Stimulated activated CD4-positive, alpha-beta T cell treated with anti-CD3 and anti-CD28 coated beads, Interleukin-4, amount 100 ng/mL, for 24 hours (primary cell): Measurements from ENCODE around the gene FAM83C.
A peak's percentile ranks its signal among the peaks of the same experiment; 100 is the strongest.

Experiments used
- DNase-seq: peaks from one replicate; pipeline ENCODE4 v3.0.0-alpha.2; 2020

The FAM83C gene

DNA sequence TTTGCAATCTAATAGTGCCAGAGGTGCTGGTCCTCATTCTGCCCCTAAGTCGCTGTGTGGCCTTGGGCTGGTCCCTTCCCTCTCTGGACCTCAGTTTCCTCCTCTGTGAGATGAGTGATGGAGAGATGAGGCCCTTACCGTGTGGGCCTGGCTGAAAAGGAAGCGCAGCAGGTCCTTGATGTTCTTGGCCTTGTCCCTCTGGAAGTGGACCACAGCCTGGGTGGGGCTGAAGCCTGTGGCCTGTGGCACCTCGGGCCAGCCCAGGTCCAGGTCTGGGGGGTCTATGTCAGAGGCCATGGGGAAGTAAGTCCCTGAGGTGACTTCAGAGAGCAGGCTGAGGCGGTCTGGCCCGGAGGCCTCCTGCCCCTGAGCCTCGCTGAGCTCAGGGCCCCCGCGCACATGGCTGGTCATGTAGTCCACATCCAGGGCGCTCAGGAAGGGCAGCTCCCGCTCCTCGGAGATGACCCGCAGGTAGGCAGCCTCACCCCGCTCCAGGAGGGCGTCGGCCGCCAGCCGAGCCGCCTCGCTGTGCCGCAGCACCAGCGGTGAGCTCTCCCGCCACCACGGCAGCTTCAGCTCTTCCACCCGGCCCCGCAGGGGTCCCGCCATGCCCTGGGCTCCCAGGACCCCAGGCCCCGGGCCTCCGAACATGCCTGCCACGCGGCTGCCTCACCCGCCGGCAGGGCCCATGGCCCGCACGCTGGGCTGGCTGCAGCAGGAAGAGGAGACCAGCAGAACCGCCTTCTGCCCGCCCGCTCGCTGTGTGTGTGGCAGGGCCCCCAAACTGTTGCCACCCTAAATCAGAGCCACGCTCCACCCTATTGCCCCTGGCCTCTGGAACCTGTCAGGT, at the start of gene FAM83C:
Gene FAM83C (minus strand): TSS at position 772 of the 850 bp plus-strand sequence. CDS start 121 bp downstream, at position 651.
- DNase-seq, result no peak

DNA sequence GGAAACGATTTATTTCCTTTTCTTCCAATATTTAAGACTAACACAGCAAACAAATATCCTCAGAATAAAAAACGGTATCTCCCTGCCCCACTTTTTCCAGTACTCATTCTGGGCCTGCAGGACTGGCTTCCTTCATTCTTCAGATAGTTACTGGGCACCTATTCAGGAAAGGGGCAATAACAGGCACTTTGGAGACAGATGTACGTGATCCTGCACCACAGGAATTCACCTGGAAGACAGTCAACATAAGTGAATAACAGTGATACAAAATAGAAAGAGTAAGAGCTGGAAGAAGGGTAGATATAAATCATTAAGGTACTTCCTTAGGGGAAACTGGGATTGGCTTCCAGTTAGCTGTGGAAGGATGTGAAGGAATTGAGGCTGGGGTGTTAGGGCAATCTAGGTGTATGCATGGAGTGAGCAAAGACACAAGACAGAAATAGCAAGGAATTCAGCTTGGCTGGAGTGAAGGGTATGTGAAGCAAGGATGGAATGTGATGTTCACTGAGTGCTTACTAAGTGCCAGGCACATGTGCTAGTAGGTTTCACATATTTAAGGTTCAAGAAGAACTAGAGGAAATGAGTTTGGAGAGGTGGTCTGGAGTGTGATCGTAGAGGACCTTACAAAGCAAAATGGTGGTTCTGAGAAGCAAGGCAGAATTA, 49.3 kb upstream of the FAM83C start:
- no peak for DNase-seq

DNA sequence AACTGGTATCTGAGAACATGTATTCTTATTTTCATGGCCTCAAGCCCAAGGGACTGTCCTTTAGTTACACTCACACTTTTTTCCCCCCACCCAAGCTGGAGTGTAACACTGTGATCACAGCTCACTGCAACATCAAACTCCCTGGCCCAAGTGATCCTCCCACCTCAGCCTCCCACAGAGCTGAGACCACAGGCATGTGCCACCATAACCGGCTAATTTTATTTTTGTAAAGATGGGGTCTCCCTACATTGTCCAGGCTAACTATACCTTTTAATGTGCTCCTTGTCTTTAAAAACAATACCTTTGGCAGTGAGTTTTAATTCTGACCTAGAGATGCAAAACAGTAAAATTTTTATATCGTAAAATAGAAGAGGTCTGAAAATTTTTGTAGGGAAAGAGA, 48.2 kb upstream of the FAM83C start:
- no peak for DNase-seq

DNA sequence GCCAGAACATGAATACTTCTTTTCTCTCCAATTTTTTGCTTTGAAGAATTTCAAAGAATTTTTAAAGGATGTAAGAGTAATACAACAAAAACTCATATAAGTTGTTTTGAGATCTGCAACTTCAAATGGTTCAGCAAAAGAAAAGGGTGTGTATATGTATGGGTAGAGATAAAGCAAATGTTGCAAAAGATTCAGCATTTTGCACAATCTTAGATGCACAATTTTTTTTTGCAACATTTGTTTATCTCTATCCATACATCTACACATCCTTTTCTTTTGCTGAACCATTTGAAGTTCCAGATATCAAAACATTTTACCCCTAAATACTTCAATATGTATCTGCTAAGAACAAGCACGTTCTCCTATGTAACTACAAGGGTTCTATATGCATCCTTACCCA, 47.4 kb upstream of the FAM83C start:
- no peak for DNase-seq

DNA sequence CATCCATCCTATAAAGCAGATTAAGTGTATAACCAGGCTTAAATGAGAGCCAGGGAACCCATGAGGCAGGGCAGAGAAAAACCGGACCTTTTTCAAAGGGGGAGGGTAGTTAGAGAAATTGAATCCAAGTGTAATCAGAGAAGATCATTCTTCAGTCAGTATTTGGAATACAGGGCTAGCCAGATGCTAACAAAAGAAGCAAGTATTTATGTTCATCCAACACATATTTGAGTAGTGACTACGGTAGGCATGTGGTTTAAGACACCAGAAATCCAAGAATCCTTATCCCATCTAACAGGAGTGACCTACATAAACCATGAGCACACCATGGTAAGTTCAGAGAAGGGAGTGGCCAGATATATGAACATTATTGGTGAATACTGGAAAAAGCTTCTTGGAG, 46.8 kb upstream of the FAM83C start:
- DNase-seq, result no peak

DNA sequence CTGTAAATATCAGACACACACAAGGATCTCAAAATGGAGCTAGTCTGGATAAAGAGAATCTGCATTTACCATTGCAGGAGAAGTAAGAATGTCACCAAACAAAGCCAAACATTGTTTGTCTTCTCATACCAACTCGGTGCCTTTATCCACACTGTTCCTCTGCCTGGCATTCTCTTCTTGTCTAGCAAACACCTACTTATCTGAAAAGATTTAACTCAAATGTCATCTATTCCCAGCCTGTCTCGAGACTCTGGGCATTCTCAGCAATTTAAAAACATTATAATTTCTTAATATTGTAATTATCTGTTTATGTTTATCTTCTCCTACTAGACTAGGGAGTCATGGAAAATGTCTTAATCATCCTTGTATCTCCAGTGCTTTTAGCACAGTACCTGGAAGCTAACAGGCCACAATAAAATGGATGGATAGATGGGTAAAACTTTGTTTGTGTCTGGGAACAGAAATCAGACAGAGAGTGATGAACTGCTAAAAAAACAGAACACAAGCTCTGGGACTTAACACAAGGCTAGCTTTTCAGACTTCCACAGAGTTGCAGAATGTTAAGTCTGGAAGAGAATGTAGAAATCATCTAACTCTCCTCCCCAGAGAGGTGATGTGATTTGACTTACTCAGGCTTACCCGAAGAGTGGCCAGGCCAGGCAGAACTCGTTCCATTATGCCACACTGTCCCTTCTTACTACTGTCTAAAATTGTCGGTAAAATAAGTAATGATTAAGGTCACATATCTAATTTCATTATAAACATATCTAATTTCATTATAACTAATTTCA, 42.3 kb upstream of the FAM83C start:
- no peak for DNase-seq

DNA sequence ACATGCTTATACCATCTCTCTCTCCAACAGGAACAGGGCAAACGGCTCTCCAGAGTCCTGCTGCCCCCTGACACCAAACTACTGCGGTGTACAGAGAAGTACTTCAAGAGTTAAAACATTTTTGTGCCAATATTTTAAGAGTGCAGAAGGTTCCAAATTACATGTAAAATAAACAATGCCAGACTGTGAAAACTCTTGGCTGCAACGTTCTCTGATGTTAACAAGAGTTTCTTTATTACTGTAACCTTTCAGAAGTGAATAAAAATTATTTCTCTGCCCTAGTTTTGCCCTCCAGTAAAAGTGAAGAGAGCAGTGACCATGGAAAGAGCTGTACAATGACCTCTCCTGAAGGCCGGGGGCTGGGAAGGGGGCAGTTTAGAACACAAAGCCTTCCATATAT, 41.4 kb upstream of the FAM83C start:
- no peak for DNase-seq

DNA sequence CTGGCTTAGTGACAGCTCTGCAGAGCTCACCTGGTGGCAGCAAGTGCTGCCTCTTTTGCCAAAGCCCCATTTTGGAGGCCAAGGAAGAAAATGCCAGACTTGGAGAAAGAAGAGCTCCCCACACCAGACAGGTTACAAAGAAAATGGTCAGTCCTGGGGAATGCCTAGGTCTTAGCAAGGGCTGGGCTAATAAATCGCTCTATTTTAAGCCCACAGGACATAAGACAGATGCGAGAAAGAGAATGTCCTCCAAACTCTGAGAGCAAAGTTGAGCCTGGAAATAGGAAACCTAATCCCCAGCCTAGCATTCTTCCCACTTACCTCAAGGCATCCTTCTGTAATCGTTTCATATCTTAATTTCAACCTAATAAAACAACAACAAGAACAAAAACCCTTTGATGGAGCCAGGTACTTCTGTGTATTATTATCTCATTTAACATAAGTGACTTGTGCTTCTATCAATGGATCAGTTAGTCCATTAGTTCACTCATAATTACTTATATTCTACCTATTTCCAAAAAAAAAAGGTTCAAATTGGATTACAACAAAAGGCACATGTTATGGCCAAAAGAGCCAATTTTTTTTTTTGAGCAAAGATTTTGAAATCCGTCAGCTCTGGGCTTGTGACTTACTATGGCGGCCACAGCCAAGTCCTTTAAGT, 40.4 kb upstream of the FAM83C start:
- DNase-seq, result no peak

DNA sequence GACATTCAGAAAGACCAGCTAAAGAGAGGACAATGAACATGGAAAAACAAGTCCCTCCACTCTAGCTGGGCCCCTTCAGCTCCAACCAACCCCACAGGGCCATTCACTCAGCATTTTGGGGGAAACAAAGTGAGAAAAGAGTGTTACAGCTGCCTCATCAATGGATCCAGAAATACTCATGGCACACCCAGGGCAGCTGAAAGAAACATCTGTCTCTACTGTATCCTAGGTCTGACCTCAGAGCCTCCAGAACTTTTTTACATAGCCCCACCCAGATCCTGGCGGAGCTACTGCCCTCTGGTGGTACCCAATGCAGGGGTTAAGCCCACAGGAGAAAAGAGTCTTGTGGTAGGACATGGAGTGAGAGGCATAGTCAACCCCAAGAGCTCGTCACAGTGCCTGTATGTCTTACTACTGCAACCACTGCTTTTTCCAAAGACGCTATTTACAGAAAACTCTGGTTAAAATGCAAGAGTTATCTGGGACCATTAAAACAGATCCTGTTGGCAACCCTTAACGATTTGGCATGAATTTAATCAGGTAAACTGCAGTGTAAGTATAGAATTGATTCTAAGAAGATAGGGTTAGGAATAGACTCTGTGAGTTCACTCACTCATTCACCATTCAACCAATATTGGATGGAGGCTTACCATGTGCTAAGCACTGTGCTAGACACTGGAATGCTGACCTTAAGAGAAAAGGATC, 37.4 kb upstream of the FAM83C start:
- DNase-seq, result peak; percentile 55

DNA sequence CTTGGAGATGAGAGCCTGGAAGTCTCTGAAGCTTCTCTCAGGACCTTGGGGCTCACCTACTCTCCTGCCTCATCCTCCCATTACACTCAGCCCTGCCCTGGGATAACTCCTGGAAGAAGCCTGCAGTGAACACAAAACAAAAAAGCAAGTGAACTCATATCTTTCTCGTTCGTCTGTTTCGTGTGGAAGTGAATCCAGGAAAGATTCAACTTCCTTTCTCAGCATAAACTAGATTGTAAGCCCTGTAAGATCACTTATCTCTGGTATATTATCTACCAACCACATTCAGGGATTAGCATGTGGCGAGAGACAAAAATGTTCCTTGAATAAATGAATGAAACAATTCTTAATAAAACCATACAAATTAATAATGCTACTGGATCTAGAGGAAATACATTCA, 36.5 kb upstream of the FAM83C start:
- no peak for DNase-seq

DNA sequence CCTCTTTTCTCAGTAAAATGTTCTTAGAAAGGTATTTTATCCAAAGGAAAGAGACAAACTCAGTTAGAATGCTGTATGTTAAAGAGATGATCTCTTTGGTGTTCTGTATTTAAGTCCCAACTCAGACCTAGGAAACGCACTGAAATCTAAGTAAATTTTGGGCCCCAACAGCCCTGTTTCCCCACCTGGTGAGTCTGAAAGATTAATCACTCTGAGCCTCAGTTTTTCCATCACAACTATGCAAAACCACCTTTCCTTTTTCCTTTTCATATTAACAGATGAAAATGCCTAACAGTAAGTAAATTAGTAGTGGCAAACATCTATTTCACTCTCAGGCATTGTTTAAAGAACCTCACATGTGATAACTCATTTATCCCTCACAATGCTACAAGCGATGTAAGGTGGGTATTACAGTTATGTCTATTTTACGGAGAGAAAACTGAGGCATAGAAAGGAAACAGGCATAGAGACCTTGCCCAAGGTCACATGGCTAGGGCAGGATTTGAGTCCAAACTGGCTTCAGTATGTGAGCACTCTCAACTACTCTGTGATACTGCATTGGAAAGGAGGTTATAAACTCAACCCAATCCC, 36.0 kb upstream of the FAM83C start:
- no peak for DNase-seq

DNA sequence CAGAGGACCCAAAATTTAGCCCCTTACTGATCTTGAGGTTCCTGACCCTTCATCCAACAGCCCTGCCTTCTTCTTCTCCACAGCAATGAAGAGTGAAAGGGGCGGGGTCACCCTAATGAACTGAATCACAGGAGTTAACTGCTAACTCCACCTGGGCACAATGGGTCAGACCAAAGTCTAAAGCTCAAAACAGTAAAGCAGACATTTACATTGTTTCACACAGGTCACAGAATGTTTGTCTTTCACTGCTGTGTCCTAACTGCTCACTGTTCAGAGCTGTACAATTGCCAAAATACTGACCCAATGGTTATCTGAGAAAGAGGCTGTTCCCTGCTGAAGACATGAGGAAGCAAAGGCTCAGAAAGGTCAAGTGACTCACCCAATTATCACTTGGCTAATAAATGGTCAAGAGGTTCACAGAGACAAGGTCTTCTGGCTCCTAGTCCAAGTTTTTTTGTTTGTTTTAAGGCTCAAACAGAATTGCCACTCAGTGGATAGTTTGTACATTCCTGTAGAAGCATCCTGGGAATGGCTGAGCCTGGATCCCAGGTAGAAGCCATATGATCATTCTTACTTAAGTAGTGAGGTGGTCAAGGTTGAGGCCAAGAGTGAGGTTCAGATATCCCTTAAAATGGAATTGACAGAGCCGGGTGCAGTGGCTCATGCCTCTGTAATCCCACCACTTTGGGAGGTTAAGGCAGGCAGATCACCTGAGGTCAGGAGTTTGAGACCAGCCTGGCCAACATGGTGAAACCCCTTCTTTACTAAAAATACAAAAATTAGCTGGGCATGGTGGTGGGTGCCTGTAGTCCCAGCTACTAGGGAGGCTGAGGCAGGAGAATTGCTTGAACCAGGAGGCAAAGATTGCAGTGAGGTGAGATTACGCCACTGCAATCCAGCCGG, 35.1 kb upstream of the FAM83C start:
- DNase-seq, result no peak

DNA sequence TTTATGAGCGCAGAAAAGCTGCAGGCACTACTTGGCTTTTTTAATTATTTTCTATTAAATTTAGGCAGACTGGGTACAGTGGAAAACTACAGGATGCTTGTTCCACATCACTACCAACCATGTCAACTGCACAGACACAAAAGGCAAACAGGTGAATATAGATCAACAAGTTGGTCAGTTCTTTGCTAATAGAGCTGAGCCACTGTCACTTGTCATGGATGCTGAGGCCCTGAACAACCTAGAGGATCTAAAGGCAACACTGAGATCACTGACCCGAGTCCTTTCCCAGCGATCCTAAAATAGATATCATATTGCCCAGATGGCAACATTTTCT, 34.5 kb upstream of the FAM83C start:
- no peak for DNase-seq

DNA sequence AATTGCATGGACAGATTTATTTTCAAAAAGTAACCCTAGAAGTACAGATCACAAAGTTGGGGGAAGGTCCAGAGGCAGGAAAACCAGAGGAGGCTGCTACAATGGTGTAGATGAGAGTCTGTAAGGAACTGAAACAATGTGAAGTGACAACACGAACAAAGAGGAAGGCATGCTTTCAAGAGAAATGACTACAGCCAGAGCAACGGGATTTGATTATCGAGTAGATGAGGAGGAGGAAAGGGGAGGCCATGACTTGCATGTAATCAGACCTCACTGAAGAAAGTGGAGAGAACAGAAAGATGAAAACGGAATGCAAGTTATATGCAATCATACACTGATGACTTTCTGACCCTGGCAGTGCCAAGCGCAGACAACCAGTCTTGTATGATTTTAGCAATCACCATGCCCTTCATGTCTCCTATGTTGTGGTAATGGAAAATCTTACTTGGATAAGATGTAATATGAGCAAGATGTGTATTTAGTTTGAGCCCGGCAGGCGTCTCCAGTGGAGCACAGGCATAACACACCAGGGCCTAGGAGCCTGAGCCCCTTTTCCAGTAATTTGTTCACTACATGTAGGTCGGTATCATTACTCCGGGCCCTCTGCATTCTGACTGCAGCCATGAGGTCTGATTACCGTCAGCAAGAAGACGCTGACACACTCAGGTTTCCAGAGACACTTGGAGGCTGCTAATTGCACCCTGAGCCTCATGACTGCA, 34.0 kb upstream of the FAM83C start:
- no peak for DNase-seq

DNA sequence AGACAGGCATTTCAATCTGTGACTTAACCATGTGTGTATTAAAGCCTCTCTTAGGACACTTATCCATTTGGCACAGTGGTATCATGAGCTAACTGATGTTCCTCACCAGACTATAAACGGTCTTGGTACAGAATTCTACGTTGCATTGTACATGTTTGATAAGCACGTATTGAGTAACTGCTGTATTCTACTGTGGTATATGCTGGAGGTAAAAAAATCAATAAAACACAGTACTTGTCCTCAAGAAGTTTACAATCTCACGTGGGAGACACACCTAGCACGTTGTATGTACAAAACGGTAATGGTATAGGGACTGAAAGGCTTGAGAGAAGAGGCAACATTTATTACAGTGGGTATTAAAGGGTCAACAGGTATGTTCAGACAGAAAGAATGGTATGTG, 33.2 kb upstream of the FAM83C start:
- no peak for DNase-seq

DNA sequence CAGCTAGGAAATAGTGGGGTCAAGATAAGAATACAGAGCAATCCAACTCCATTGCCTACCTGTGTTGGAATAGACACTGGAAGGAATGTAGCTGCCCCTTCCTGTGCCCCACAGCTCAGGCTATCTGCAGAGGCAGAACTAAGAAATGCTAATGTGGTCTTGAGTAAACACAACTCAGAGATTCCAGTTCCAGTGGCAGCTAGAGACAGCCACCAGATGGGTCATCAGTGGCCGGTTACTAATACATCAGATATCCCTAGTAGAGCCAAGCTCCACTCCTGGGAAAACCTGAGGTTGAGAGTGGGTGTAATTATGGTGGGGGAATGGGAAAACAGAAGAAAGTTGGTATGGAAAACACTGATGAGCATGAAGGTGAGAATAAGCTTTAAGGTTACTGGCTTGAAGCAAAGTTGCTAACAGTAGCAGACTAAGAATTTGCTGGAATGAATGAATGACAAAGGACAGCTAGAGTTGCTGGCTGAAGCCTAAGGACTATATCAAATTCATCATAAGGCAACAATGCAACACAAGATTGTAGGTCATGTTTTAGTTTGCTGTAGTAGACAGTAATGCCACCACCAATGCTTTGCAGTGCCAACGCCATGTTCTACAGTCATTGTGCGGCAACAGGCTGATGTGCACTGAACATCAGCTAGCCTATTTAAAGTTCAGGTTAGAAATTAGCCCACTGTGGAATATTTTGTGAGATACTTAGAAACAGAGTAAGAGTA, 28.3 kb upstream of the FAM83C start:
- DNase-seq, result no peak

DNA sequence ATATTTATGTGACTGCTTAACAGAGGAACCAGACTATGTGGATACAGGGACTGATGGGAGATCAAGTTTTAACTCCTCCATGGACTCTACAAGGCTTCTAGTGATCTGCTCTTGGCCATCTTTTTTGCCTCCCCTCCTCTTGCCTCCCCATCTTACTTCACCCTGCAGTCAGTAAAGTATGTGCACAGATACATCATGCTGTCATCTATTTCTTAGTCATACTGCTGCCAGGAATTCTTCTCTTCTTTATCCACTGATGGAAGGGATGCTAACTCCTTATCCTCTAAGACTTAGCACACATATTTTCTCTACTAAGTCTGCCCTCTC, 27.6 kb upstream of the FAM83C start:
- DNase-seq, result no peak

DNA sequence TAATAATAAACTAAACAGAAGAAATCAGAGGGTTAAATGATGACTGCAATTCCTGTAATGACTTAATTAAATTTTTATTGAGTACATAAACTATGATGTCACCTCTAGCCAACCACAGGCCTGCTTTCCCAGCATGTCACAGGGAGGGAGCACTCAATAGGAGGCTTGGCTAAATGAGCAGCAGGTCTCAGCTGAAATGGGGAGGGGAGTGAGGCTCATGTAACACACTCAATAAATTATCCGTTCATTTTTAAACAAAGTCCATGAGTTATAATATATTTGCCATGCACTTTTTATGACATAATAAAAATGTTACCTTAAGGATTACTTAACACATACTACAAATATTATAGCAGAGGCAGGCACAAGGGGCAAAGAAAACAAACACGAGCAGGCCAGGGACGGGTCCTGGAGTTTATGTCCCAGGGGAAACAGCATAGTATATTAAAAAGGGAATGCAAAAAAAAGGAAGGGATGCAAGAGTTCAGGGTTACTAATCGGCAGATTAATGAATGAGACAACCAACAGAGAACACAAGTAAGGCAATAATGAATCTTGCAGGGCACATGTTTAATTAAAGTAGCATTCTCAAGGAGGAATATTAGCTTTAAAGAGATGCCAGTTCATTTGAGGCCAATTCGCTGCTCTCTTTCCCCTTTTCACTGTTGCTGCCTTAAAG, 27.1 kb upstream of the FAM83C start:
- no peak for DNase-seq

DNA sequence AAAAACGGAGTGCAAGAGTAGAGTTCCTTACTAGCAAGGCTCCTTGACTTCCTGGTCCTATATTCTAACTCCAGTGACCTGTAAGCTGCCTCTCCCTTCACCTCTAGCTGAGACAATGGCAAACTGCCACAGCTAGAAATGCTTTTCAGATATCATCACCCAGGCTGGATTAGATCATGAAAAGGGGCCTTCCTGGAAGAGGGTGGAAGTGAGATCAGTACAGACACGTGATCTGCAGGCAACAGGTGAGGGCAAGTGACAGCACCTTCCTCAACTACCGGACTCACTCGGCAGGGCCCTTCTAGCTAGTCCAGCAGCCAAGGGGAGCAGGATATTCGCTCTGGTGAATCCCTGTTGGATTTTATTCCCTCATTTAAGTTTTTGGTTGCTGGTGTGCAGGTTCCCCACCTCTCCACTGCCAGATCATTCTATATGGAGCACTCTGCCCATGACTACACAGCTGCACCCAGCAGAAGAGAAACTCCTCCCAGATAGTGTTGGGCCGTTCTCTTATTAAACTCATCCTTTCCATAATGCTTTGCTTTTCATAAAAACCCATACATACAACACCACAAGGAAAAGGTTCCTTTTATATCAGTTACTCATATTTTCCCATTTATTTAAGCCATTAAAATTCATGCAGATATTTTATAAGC, 26.4 kb upstream of the FAM83C start:
- DNase-seq, result no peak
